Coronary artery (tissue), 2 donors: ENCODE measurements around the gene DNMT3A.

Source experiments
- DNase-seq: peaks from one replicate; pipeline ENCODE4 v3.0.0-alpha.2; 2017; ENCODE audit warnings: low spot score
- H3K27ac ChIP-seq, 2 donors: fragments of 200-600 bp; sonication (generic); one replicate each; pipeline ENCODE4 v1.5.1; 2016 to 2019
- H3K4me3 ChIP-seq: fragments of 200-600 bp; sonication (generic); 2 replicates; pipeline ENCODE4 v1.5.1; 2016; ENCODE audit warnings: mild to moderate bottlenecking, moderate library complexity
- CTCF ChIP-seq: fragments of 200-600 bp; sonication (generic); IDR thresholded peaks from one replicate; pipeline ENCODE4 v1.5.1; 2019; ENCODE audit warnings: antibody characterized with exemption

The DNMT3A gene

GRCh38 chr2:25373269-25373981 is 31.7 kb upstream of the DNMT3A start:
- no peak for TF ChIP-seq CTCF
- Histone ChIP-seq H3K4me3 (no peak overlapping the region), H3K27ac (no peak overlapping the region)
- DNase-seq, result no peak

GRCh38 chr2:25372405-25373268 is 30.9 kb upstream of the DNMT3A start:
- no peak overlapping the region for H3K4me3 ChIP-seq
- TF ChIP-seq CTCF, result no peak
- H3K27ac ChIP-seq, result no peak overlapping the region
- DNase-seq, result no peak

DNA sequence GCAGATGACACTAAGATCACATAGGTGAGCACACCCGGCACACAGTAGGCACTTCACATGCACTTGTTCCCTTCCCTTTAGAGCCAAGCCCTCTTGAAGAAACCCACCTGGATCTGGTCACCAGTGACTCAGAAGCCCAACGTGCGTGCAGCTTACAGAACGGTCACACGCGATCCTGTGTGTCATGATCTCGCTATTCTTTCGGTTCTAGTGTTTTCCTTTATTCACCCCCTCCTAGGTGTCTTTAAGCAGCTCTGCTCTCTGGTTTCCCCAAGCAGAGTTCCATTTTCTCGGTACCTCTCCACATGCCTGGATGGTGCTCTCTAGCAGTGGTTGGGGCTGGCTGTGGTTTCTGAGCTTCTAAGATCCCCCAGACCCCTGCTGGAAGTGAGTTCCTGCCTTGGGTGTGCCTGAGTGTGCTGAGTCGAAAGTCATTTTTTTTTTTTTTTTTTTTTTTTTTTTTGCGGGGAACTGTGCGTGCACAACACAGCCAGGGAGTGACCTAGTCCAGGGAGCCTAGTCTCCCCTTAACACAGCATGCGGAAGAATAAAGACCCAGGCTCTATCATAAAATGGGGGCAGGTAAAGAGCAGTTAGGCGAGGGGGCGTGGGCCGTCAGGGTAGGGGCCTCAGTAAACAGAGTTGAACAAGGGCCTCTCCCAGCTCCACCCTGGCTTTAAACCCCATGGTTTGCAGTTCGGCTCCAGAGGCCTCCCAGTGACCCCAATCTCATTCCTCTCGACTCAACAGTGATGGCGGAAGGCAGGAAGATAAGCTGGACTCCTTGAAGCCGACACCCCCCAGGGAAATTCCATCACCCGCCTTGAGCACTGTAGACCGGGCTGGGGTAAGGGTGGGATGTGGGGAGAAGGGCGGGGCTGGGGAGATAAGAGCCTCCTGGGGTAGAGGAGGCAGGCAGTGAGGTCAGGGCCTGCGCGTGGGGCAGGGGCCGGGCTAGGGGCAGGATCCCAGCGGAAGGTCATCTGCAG is 29.8 kb upstream of the DNMT3A start:
- Histone ChIP-seq H3K27ac (no peak overlapping the region), H3K4me3 (no peak overlapping the region)
- no peak for TF ChIP-seq CTCF
- DNase-seq, result no peak

DNA sequence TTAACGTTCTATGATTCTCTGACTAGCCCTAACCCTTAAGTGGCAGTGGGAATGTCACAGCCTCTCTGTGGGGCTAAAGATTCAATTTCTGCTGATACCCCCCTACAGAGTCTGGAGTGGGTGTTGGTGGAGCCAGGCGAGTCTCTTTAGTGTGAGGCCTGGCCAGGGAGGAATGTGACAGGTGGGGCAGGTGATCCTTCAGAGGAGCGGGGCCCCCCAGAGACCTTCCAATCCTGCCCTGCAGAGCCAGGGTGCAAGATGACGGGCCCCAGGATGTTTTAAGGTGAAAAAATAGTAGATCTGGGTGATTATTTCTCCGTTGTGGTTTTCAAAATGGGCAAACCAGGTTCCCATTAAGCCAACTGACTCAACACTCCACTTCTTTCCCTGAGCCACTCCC is 28.2 kb upstream of the DNMT3A start:
- DNase-seq, result no peak
- H3K4me3 ChIP-seq, result no peak overlapping the region
- no peak overlapping the region for H3K27ac ChIP-seq
- TF ChIP-seq CTCF, result no peak

DNA sequence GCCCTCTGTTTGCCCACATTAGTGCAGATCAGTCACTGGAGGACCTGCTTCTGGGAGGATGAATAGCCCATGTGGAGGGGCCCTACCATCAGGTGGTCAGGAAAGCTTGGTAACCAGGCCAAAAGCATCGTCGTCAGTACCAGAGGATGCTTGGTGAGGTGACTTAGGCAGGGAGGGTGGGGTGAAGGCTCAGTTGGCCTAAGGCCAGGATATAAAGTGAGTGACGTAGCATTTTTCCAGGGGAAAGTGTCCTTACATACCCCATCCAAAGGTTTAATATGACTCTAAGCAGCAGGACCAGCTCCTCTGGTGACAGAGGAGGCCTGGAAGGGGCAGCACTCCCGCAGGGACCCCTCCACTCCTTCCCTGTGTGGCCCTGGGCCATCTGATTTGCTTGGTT is 27.7 kb upstream of the DNMT3A start:
- no peak overlapping the region for H3K27ac ChIP-seq
- TF ChIP-seq CTCF, result no peak
- no peak for DNase-seq

GRCh38 chr2:25368660-25369059 is 26.9 kb upstream of the DNMT3A start:
- H3K27ac ChIP-seq, result no peak overlapping the region
- no peak overlapping the region for H3K4me3 ChIP-seq
- DNase-seq, result no peak
- TF ChIP-seq CTCF, result no peak

More for the DNA sequence above, 27.7 kb upstream of the DNMT3A start:
- no peak overlapping the region for H3K4me3 ChIP-seq
